ENCODE data around the gene ANK2. TPM values are rescaled to one million over a fixed set of nuclear protein-coding genes. Genes with fewer than 3 reads are reported as not detected.

ANK2 gene
- total and polyA plus RNA-seq, 2 experiments from 2014 or later = 7.7 to 40.4 TPM

DNA sequence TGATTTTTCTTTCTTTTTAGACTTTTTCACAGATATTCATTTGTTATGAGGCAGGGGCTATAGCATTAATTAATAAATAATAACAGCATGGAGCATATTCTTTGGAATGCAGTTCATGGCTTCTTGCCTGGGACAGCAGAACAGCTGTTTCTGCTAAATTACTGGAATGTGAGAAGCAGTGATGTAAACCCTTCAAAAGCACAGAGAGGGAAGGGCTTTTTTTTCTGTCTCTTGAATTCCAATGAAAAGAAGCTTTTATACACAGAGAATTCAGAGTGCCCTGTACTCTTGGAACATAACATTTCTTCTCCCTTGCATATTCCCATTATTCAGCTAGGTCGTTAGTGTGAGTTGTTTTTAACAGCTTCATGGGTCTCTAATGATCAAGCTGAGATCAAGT, 28.5 kb upstream of the ANK2 start:
- Mint-ChIP-seq H3K27ac (no peak overlapping the region), H3K9me3 (no peaks in the 10 kb centered on the region), H3K36me3 (ENCODE audit: low read depth) (no peaks in the 10 kb centered on the region), H3K4me3 (no peak overlapping the region), H3K4me1 (peaks cover 7% of the 10 kb centered on the region), H3K27me3 (ENCODE audit: insufficient read depth, low read depth, poor library complexity) (no peaks in the 10 kb centered on the region)
- Histone ChIP-seq H3K36me3 (ENCODE audit: insufficient read depth) (no peaks in the 10 kb centered on the region), H3K4me2 (no peak overlapping the region), H3K27ac (ENCODE audit: low read depth) (no peak overlapping the region), H3K9me2 (ENCODE audit: insufficient read depth) (no peaks in the 10 kb centered on the region), H3K79me2 (replicated peaks; ENCODE audit: insufficient read depth) (no peaks in the 10 kb centered on the region), H3K4me1 (ENCODE audit: insufficient read depth) (peaks cover 6% of the 10 kb centered on the region; the same call in 1 of the 2 replicates), H3K27me3 (ENCODE audit: insufficient read depth) (no peaks in the 10 kb centered on the region), H2AFZ (no peak overlapping the region), H3F3A (replicated peaks; ENCODE audit: low read depth) (no peaks in the 10 kb centered on the region), H4K20me1 (replicated peaks; ENCODE audit: insufficient read depth) (no peaks in the 10 kb centered on the region), H3K4me3 (no peak overlapping the region)
- TF ChIP-seq, protein P1, sequence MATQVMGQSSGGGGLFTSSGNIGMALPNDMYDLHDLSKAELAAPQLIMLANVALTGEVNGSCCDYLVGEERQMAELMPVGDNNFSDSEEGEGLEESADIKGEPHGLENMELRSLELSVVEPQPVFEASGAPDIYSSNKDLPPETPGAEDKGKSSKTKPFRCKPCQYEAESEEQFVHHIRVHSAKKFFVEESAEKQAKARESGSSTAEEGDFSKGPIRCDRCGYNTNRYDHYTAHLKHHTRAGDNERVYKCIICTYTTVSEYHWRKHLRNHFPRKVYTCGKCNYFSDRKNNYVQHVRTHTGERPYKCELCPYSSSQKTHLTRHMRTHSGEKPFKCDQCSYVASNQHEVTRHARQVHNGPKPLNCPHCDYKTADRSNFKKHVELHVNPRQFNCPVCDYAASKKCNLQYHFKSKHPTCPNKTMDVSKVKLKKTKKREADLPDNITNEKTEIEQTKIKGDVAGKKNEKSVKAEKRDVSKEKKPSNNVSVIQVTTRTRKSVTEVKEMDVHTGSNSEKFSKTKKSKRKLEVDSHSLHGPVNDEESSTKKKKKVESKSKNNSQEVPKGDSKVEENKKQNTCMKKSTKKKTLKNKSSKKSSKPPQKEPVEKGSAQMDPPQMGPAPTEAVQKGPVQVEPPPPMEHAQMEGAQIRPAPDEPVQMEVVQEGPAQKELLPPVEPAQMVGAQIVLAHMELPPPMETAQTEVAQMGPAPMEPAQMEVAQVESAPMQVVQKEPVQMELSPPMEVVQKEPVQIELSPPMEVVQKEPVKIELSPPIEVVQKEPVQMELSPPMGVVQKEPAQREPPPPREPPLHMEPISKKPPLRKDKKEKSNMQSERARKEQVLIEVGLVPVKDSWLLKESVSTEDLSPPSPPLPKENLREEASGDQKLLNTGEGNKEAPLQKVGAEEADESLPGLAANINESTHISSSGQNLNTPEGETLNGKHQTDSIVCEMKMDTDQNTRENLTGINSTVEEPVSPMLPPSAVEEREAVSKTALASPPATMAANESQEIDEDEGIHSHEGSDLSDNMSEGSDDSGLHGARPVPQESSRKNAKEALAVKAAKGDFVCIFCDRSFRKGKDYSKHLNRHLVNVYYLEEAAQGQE (IDR thresholded peaks at IDR 0.05; ENCODE audit: unreplicated experiment) = no peak
- TF ChIP-seq NANOG (IDR thresholded peaks at IDR 0.05; ENCODE audit: borderline replicate concordance) (no peak), EZH2phosphoT487 (IDR thresholded peaks at IDR 0.05; ENCODE audit: unreplicated experiment) (no peak), ZNF331 (CRISPR knock-in tag; IDR thresholded peaks at IDR 0.05; ENCODE audit: low read depth) (no peak), JUNB (IDR thresholded peaks at IDR 0.05; ENCODE audit: unreplicated experiment) (no peak), EZH2 (IDR thresholded peaks at IDR 0.05; ENCODE audit: low read depth, unreplicated experiment) (no peak), ZNF114 (CRISPR knock-in tag; IDR thresholded peaks at IDR 0.05) (no peak), POLR2AphosphoS5 (IDR thresholded peaks at IDR 0.05; ENCODE audit: low read depth) (no peak), CREB1 (CRISPR knock-in tag; IDR thresholded peaks at IDR 0.05; ENCODE audit: low read depth) (no peak), STAT1 (IDR thresholded peaks at IDR 0.05; ENCODE audit: unreplicated experiment) (no peak)
- TF ChIP-seq, protein P2, sequence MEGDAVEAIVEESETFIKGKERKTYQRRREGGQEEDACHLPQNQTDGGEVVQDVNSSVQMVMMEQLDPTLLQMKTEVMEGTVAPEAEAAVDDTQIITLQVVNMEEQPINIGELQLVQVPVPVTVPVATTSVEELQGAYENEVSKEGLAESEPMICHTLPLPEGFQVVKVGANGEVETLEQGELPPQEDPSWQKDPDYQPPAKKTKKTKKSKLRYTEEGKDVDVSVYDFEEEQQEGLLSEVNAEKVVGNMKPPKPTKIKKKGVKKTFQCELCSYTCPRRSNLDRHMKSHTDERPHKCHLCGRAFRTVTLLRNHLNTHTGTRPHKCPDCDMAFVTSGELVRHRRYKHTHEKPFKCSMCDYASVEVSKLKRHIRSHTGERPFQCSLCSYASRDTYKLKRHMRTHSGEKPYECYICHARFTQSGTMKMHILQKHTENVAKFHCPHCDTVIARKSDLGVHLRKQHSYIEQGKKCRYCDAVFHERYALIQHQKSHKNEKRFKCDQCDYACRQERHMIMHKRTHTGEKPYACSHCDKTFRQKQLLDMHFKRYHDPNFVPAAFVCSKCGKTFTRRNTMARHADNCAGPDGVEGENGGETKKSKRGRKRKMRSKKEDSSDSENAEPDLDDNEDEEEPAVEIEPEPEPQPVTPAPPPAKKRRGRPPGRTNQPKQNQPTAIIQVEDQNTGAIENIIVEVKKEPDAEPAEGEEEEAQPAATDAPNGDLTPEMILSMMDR (conservative IDR thresholded peaks at IDR 0.05; ENCODE audit: low read depth in 2 of 2) = no peak
- TF ChIP-seq, protein P3, sequence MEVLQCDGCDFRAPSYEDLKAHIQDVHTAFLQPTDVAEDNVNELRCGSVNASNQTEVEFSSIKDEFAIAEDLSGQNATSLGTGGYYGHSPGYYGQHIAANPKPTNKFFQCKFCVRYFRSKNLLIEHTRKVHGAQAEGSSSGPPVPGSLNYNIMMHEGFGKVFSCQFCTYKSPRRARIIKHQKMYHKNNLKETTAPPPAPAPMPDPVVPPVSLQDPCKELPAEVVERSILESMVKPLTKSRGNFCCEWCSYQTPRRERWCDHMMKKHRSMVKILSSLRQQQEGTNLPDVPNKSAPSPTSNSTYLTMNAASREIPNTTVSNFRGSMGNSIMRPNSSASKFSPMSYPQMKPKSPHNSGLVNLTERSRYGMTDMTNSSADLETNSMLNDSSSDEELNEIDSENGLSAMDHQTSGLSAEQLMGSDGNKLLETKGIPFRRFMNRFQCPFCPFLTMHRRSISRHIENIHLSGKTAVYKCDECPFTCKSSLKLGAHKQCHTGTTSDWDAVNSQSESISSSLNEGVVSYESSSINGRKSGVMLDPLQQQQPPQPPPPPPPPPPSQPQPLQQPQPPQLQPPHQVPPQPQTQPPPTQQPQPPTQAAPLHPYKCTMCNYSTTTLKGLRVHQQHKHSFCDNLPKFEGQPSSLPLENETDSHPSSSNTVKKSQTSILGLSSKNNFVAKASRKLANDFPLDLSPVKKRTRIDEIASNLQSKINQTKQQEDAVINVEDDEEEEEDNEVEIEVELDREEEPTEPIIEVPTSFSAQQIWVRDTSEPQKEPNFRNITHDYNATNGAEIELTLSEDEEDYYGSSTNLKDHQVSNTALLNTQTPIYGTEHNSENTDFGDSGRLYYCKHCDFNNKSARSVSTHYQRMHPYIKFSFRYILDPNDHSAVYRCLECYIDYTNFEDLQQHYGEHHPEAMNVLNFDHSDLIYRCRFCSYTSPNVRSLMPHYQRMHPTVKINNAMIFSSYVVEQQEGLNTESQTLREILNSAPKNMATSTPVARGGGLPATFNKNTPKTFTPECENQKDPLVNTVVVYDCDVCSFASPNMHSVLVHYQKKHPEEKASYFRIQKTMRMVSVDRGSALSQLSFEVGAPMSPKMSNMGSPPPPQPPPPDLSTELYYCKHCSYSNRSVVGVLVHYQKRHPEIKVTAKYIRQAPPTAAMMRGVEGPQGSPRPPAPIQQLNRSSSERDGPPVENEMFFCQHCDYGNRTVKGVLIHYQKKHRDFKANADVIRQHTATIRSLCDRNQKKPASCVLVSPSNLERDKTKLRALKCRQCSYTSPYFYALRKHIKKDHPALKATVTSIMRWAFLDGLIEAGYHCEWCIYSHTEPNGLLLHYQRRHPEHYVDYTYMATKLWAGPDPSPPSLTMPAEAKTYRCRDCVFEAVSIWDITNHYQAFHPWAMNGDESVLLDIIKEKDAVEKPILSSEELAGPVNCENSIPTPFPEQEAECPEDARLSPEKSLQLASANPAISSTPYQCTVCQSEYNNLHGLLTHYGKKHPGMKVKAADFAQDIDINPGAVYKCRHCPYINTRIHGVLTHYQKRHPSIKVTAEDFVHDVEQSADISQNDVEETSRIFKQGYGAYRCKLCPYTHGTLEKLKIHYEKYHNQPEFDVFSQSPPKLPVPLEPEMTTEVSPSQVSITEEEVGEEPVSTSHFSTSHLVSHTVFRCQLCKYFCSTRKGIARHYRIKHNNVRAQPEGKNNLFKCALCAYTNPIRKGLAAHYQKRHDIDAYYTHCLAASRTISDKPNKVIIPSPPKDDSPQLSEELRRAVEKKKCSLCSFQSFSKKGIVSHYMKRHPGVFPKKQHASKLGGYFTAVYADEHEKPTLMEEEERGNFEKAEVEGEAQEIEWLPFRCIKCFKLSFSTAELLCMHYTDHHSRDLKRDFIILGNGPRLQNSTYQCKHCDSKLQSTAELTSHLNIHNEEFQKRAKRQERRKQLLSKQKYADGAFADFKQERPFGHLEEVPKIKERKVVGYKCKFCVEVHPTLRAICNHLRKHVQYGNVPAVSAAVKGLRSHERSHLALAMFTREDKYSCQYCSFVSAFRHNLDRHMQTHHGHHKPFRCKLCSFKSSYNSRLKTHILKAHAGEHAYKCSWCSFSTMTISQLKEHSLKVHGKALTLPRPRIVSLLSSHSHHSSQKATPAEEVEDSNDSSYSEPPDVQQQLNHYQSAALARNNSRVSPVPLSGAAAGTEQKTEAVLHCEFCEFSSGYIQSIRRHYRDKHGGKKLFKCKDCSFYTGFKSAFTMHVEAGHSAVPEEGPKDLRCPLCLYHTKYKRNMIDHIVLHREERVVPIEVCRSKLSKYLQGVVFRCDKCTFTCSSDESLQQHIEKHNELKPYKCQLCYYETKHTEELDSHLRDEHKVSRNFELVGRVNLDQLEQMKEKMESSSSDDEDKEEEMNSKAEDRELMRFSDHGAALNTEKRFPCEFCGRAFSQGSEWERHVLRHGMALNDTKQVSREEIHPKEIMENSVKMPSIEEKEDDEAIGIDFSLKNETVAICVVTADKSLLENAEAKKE (CRISPR knock-in tag; IDR thresholded peaks at IDR 0.05) = no peak
- TF ChIP-seq, protein P4, sequence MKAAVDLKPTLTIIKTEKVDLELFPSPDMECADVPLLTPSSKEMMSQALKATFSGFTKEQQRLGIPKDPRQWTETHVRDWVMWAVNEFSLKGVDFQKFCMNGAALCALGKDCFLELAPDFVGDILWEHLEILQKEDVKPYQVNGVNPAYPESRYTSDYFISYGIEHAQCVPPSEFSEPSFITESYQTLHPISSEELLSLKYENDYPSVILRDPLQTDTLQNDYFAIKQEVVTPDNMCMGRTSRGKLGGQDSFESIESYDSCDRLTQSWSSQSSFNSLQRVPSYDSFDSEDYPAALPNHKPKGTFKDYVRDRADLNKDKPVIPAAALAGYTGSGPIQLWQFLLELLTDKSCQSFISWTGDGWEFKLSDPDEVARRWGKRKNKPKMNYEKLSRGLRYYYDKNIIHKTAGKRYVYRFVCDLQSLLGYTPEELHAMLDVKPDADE (IDR thresholded peaks at IDR 0.05) = no peak
- DNase-seq (ENCODE audit: low spot score) = no peak
- ATAC-seq = no peak
